HG03097 (cell line): Measurements from ENCODE around the gene SLCO3A1.

Experiments used
- ATAC-seq: cut with Tn5 transposase; IDR thresholded peaks from one replicate; pipeline ENCODE4 v1.9.1; 2021; ENCODE audit not compliant: unreplicated experiment, low FRiP score

SLCO3A1 gene

GRCh38 chr15:92115834-92116233 lies 262.3 kb downstream of the SLCO3A1 start:
- no peak for ATAC-seq

GRCh38 chr15:92116330-92116729 lies 262.8 kb downstream of the SLCO3A1 start:
- ATAC-seq: no peak

- no peak for ATAC-seq
Measured at GRCh38 chr15:92117261-92117731, 263.8 kb downstream of the SLCO3A1 start.

- no peak for ATAC-seq
Measured at GRCh38 chr15:92118162-92118935, 264.8 kb downstream of the SLCO3A1 start.

GRCh38 chr15:92118936-92119325 lies 265.4 kb downstream of the SLCO3A1 start:
- ATAC-seq: no peak

GRCh38 chr15:92120094-92120795 lies 266.7 kb downstream of the SLCO3A1 start:
- no peak for ATAC-seq

GRCh38 chr15:92121047-92121446 lies 267.5 kb downstream of the SLCO3A1 start:
- no peak for ATAC-seq

GRCh38 chr15:92122259-92122658 lies 268.8 kb downstream of the SLCO3A1 start:
- ATAC-seq: no peak

GRCh38 chr15:92123962-92124656 lies 270.6 kb downstream of the SLCO3A1 start:
- ATAC-seq: no peak

GRCh38 chr15:92124657-92125010 lies 271.1 kb downstream of the SLCO3A1 start:
- ATAC-seq: no peak

GRCh38 chr15:92128788-92129187 lies 275.3 kb downstream of the SLCO3A1 start:
- ATAC-seq: no peak

GRCh38 chr15:92130244-92130643 lies 276.7 kb downstream of the SLCO3A1 start:
- no peak for ATAC-seq

GRCh38 chr15:92130906-92131305 lies 277.4 kb downstream of the SLCO3A1 start:
- ATAC-seq: no peak

- no peak for ATAC-seq
Measured at GRCh38 chr15:92132982-92133755, 279.7 kb downstream of the SLCO3A1 start.

- ATAC-seq: no peak
Measured at GRCh38 chr15:92140796-92141195, 287.3 kb downstream of the SLCO3A1 start.

GRCh38 chr15:92141607-92142006 lies 288.1 kb downstream of the SLCO3A1 start:
- ATAC-seq: no peak

GRCh38 chr15:92142242-92143232 lies 289.0 kb downstream of the SLCO3A1 start:
- ATAC-seq: no peak

- no peak for ATAC-seq
Measured at GRCh38 chr15:92143765-92144164, 290.3 kb downstream of the SLCO3A1 start.

GRCh38 chr15:92146511-92147150 lies 293.1 kb downstream of the SLCO3A1 start:
- no peak for ATAC-seq
